Stimulated activated CD8-positive, alpha-beta memory T cell treated with anti-CD3 and anti-CD28 coated beads, Interleukin-15, amount 100 ng/mL, for 48 hours (primary cell): ENCODE results near the gene CPA3.

Source experiments
- DNase-seq, 2 donors: peaks; one replicate each; pipeline ENCODE4 v3.0.0-alpha.2; 2020; ENCODE audit warnings: low read depth in 2 of 2

CPA3 gene

GRCh38 chr3:148865049-148865448, at the start of gene CPA3:
CPA3 (plus strand) TSS chr3:148865296; CDS start chr3:148865308, 12 bp downstream.
- DNase-seq = no peak

GRCh38 chr3:148815316-148816110, 49.6 kb upstream of the CPA3 start:
- no peak for DNase-seq

- no peak for DNase-seq
Observed at GRCh38 chr3:148816427-148816826, 48.7 kb upstream of the CPA3 start.

- no peak for DNase-seq
Observed at GRCh38 chr3:148816981-148817525, 48.0 kb upstream of the CPA3 start.

- DNase-seq = no peak
Observed at GRCh38 chr3:148820361-148821245, 44.5 kb upstream of the CPA3 start.

GRCh38 chr3:148823026-148823425, 42.1 kb upstream of the CPA3 start:
- DNase-seq = no peak

GRCh38 chr3:148825476-148825875, 39.6 kb upstream of the CPA3 start:
- no peak for DNase-seq

- DNase-seq = no peak
Observed at GRCh38 chr3:148827585-148827984, 37.5 kb upstream of the CPA3 start, which contains the start of gene CPB1. CPB1 (plus strand) TSS chr3:148827811; CDS start chr3:148827824, 13 bp downstream.

GRCh38 chr3:148828136-148828690, 36.9 kb upstream of the CPA3 start:
- DNase-seq = no peak

GRCh38 chr3:148829926-148830325, 35.2 kb upstream of the CPA3 start:
- DNase-seq = no peak

- no peak for DNase-seq
Observed at GRCh38 chr3:148833223-148833622, 31.9 kb upstream of the CPA3 start.

GRCh38 chr3:148839805-148840204, 25.3 kb upstream of the CPA3 start:
- DNase-seq = no peak

- DNase-seq = no peak
Observed at GRCh38 chr3:148840451-148840850, 24.6 kb upstream of the CPA3 start.

- DNase-seq = no peak
Observed at GRCh38 chr3:148845756-148846395, 19.2 kb upstream of the CPA3 start.

GRCh38 chr3:148847351-148847750, 17.7 kb upstream of the CPA3 start:
- DNase-seq = no peak

GRCh38 chr3:148848410-148848809, 16.7 kb upstream of the CPA3 start:
- no peak for DNase-seq

- DNase-seq = no peak
Observed at GRCh38 chr3:148852271-148852992, 12.7 kb upstream of the CPA3 start.

- DNase-seq = no peak
Observed at GRCh38 chr3:148853076-148853475, 12.0 kb upstream of the CPA3 start.

GRCh38 chr3:148854061-148854460, 11.0 kb upstream of the CPA3 start:
- DNase-seq = no peak

- no peak for DNase-seq
Observed at GRCh38 chr3:148856384-148856783, 8.7 kb upstream of the CPA3 start.

GRCh38 chr3:148857316-148857715, 7.8 kb upstream of the CPA3 start:
- no peak for DNase-seq
